HCT116 (cell line): ENCODE measurements around the gene NEB. TPM values are rescaled to one million over a fixed set of nuclear protein-coding genes. Genes with fewer than 3 reads are reported as not detected.

ENCODE experiments used
- ATAC-seq: fragments of 200-7000 bp; cut with Tn5 transposase; 2 replicates; pipeline ENCODE4 v1.9.1; 2020; ENCODE audit warnings: mild to moderate bottlenecking, moderate library complexity
- BruUV-seq: library from RNA; stranded (reverse); fragments of 400-500 nt; replicated peaks from 2 replicates; lab custom pipeline; 2021; lab: Mats Ljungman, UMichigan
- CTCF ChIA-PET: fragments of 300-600 bp; sonication (Branson Sonifier 250); formaldehyde crosslinking; loops from one replicate; lab custom pipeline; 2021; ENCODE audit warnings: antibody characterized with exemption; lab: Charles Lee
- POLR2A ChIA-PET: fragments of 300-600, 350-600 bp; sonication (Branson Sonifier 250); formaldehyde crosslinking; loops from one replicate; lab custom pipeline; 2021; ENCODE audit warnings: antibody characterized with exemption; lab: Charles Lee
- RAD21 ChIA-PET, 2 experiments: fragments of 300-600 bp; sonication (Branson Sonifier 250); formaldehyde crosslinking; loops; one replicate each; lab custom pipeline; 2023; ENCODE audit warnings: low total read pairs in 2 of 2; ENCODE audit not compliant: uncharacterized antibody in 2 of 2, unreplicated experiment in 2 of 2, low non-redundant PET in 1 of 2; lab: Charles Lee
- DNase-seq: peaks from one replicate; pipeline ENCODE4 v3.0.0-alpha.2; 2010; ENCODE audit warnings: low read depth, low spot score
- H2AFZ ChIP-seq: fragments of 200-600 bp; shearing (Covaris generic), sonication (generic); 2 replicates; pipeline ENCODE4 v1.6.1; 2017; ENCODE audit warnings: low read depth, mixed run types, mixed read lengths, antibody characterized with exemption, low read length; ENCODE audit not compliant: poor library complexity, severe bottlenecking
- H3K27ac ChIP-seq: 2 replicates; pipeline ENCODE4 v1.5.1; 2012; ENCODE audit warnings: low read depth, low read length
- H3K27me3 ChIP-seq: fragments of 200-600 bp; sonication (generic); 2 replicates; pipeline ENCODE4 v1.6.1; 2016; ENCODE audit warnings: mixed run types, low read length, mixed read lengths; ENCODE audit not compliant: insufficient read depth
- H3K36me3 ChIP-seq, 2 experiments: fragments of 200-500 bp in 1 of 2; fragments of 200-600 bp in 1 of 2; sonication (Bioruptor generic) in 1 of 2; sonication (generic) in 1 of 2; 2 replicates each; pipeline versions ENCODE4 v1.5.1 to v1.6.1; 2014 to 2016; ENCODE audit warnings: low read length in 2 of 2, inconsistent platforms in 1 of 2, mixed read lengths in 1 of 2, mixed run types in 1 of 2; ENCODE audit not compliant: insufficient read depth in 2 of 2, control insufficient read depth in 1 of 2
- H3K4me1 ChIP-seq, 2 experiments: fragments of 200-600 bp in 1 of 2; sonication (generic) in 1 of 2; 2 replicates each; pipeline versions ENCODE4 v1.5.1 to v1.6.1; 2012 to 2017; ENCODE audit warnings: low read length in 2 of 2, inconsistent platforms in 1 of 2, mild to moderate bottlenecking in 1 of 2, mixed read lengths in 1 of 2, mixed run types in 1 of 2, moderate library complexity in 1 of 2; ENCODE audit not compliant: insufficient read depth in 2 of 2, control insufficient read depth in 1 of 2
- H3K4me2 ChIP-seq: fragments of 200-600 bp; sonication (generic); 2 replicates; pipeline ENCODE4 v1.6.1; 2017; ENCODE audit warnings: mixed run types, low read length, mixed read lengths
- H3K4me3 ChIP-seq, 2 experiments: fragments of 200-600 bp in 1 of 2; sonication (generic) in 1 of 2; replicated peaks in 1 of 2; 2 replicates each; pipeline ENCODE4 v1.5.1; 2011 to 2016; ENCODE audit warnings: low read length in 2 of 2, control low read depth in 1 of 2, low read depth in 1 of 2, mild to moderate bottlenecking in 1 of 2, mixed read lengths in 1 of 2, mixed run types in 1 of 2
- H3K79me2 ChIP-seq: fragments of 200-600 bp; sonication (generic); 2 replicates; pipeline ENCODE4 v1.6.1; 2017; ENCODE audit warnings: mild to moderate bottlenecking, mixed run types, low read length, moderate library complexity, mixed read lengths; ENCODE audit not compliant: insufficient read depth
- H3K9ac ChIP-seq: fragments of 200-600 bp; sonication (generic); 2 replicates; pipeline ENCODE4 v1.6.1; 2016; ENCODE audit warnings: low read length, mixed read lengths
- H3K9me2 ChIP-seq: fragments of 200-600 bp; sonication (generic), shearing (Covaris generic); 2 replicates; pipeline ENCODE4 v1.6.1; 2017; ENCODE audit warnings: mixed run types, mild to moderate bottlenecking, moderate library complexity; ENCODE audit not compliant: insufficient read depth
- H3K9me3 ChIP-seq, 2 experiments: fragments of 200-500 bp in 1 of 2; fragments of 200-600 bp in 1 of 2; sonication (Bioruptor generic) in 1 of 2; sonication (generic) in 1 of 2; 2 replicates each; pipeline ENCODE4 v1.6.1; 2014 to 2017; ENCODE audit warnings: low read length in 2 of 2, mixed read lengths in 2 of 2, inconsistent platforms in 1 of 2, low read depth in 1 of 2, mild to moderate bottlenecking in 1 of 2, mixed run types in 1 of 2, moderate library complexity in 1 of 2; ENCODE audit not compliant: control insufficient read depth in 1 of 2, insufficient read depth in 1 of 2
- H4K20me1 ChIP-seq: fragments of 200-600 bp; sonication (generic), shearing (Covaris generic); 2 replicates; pipeline ENCODE4 v1.6.1; 2017; ENCODE audit warnings: mixed run types, mild to moderate bottlenecking, moderate library complexity; ENCODE audit not compliant: insufficient read depth
- ATF3 ChIP-seq: IDR thresholded peaks from 2 replicates; pipeline ENCODE4 v1.6.1; 2012
- CBX3 ChIP-seq: IDR thresholded peaks from 2 replicates; pipeline ENCODE4 v1.6.1; 2012; ENCODE audit warnings: low read depth
- CEBPB ChIP-seq: IDR thresholded peaks from 2 replicates; pipeline ENCODE4 v1.6.1; 2012; ENCODE audit warnings: low read depth
- EGR1 ChIP-seq: IDR thresholded peaks from 2 replicates; pipeline ENCODE4 v1.6.1; 2012; ENCODE audit warnings: low read depth
- ELF1 ChIP-seq: IDR thresholded peaks from 2 replicates; pipeline ENCODE4 v1.6.1; 2012; ENCODE audit warnings: low read depth, borderline replicate concordance
- EZH2 ChIP-seq: fragments of 200-600 bp; sonication (generic); IDR thresholded peaks from 2 replicates; pipeline ENCODE4 v1.6.1; 2017; ENCODE audit warnings: antibody characterized with exemption, mixed run types
- EZH2phosphoT487 ChIP-seq: fragments of 200-600 bp; IDR thresholded peaks from 2 replicates; pipeline ENCODE4 v1.6.1; 2018; ENCODE audit warnings: antibody characterized with exemption, borderline replicate concordance
- FOSL1 ChIP-seq: IDR thresholded peaks from 2 replicates; pipeline ENCODE4 v1.6.1; 2012; ENCODE audit warnings: low read depth
- JUND ChIP-seq: IDR thresholded peaks from 2 replicates; pipeline ENCODE4 v1.6.1; 2012
- MAX ChIP-seq: IDR thresholded peaks from 2 replicates; pipeline ENCODE4 v1.6.1; 2012
- RAD21 ChIP-seq: IDR thresholded peaks from 2 replicates; pipeline ENCODE4 v1.6.1; 2012; ENCODE audit warnings: low read depth, mild to moderate bottlenecking
- SIN3A ChIP-seq: IDR thresholded peaks from 2 replicates; pipeline ENCODE4 v1.6.1; 2012; ENCODE audit warnings: low read depth
- SP1 ChIP-seq: IDR thresholded peaks from 2 replicates; pipeline ENCODE4 v1.6.1; 2012; ENCODE audit warnings: low read depth
- SRF ChIP-seq: IDR thresholded peaks from 2 replicates; pipeline ENCODE4 v1.6.1; 2012; ENCODE audit warnings: low read depth
- TCF7L2 ChIP-seq: IDR thresholded peaks from 2 replicates; pipeline ENCODE4 v1.7.0; 2011; ENCODE audit warnings: borderline replicate concordance, inconsistent platforms; ENCODE audit not compliant: insufficient read depth, insufficient read length; ENCODE audit errors: extremely low read depth
- ZFX ChIP-seq: fragments of 450-650 bp; IDR thresholded peaks from 2 replicates; pipeline ENCODE4 v1.6.1; 2017
- ZNF274 ChIP-seq: fragments of 200-500 bp; sonication (Bioruptor generic); IDR thresholded peaks from 2 replicates; pipeline ENCODE4 v1.6.1; 2014; ENCODE audit warnings: mild to moderate bottlenecking, low read depth, low read length, inconsistent platforms
- intact Hi-C: fragments of 100-400 bp; cut with micrococcal nuclease; formaldehyde crosslinking; loops from 2 replicates; pipeline ENCODE4 v1.10.0; 2022
- total RNA-seq: library from RNA; stranded (reverse); gene quantifications from one replicate; pipeline ENCODE4 v1.2.1, GENCODE V29; 2021; ENCODE audit not compliant: unreplicated experiment

The NEB gene
- total RNA-seq, 1 experiment from 2014 or later, result 0.34 TPM

GRCh38 chr2:151775057-151775740 lies 40.9 kb upstream of the NEB start:
- intact Hi-C loops, result loop anchor here (10.0 kb wide), 1 partner anchor 250 kb away; no protein-coding TSS in a partner anchor
- ChIA-PET CTCF (no interaction called here), RAD21 (no interaction called here), POLR2A (no interaction called here)
- TF ChIP-seq CBX3 (no peak), FOSL1 (no peak), EGR1 (no peak), ZNF274 (no peak), ATF3 (no peak), SP1 (no peak), SIN3A (no peak), CEBPB (no peak), MAX (no peak), ZFX (no peak)
- H3K9me3 ChIP-seq, result no peaks in the 10 kb centered on the region
- no peaks in the 10 kb centered on the region for H3K27me3 ChIP-seq
- no peaks in the 10 kb centered on the region for H3K36me3 ChIP-seq
- ATAC-seq, result peak; percentile 39
- no peak overlapping the region for H3K27ac ChIP-seq
- no peak overlapping the region for H3K9ac ChIP-seq
- peak overlapping the region; percentile 65 for H3K4me2 ChIP-seq
- no peaks in the 10 kb centered on the region for H3K79me2 ChIP-seq
- no peak overlapping the region for H3K4me3 ChIP-seq
- H3K9me2 ChIP-seq, result no peaks in the 10 kb centered on the region
- no peaks in the 10 kb centered on the region for H4K20me1 ChIP-seq
- no peak overlapping the region for H2AFZ ChIP-seq
- H3K4me1 ChIP-seq, result peaks cover 13 to 15% of the 10 kb centered on the region in 2 experiments
- DNase-seq, result no peak
- no TSS peak for BruUV-seq

GRCh38 chr2:151774506-151774905 lies 40.2 kb upstream of the NEB start:
- Histone ChIP-seq H3K9ac (peak overlapping the region; percentile 18; the same call in 1 of the 2 replicates), H3K36me3 (no peaks in the 10 kb centered on the region), H3K4me2 (peak overlapping the region; percentile 65), H3K9me3 (no peaks in the 10 kb centered on the region), H3K79me2 (no peaks in the 10 kb centered on the region), H2AFZ (no peak overlapping the region), H3K27me3 (no peaks in the 10 kb centered on the region), H3K4me1 (peaks cover 13 to 15% of the 10 kb centered on the region in 2 experiments), H3K9me2 (no peaks in the 10 kb centered on the region), H4K20me1 (no peaks in the 10 kb centered on the region), H3K4me3 (peak overlapping the region in 1 of 2 experiments; percentile 12; a peak in 1 of 4 replicates), H3K27ac (no peak overlapping the region)
- ChIA-PET RAD21 (no interaction called here), POLR2A (no interaction called here), CTCF (no interaction called here)
- TF ChIP-seq SRF (peak; percentile 47; the same call in 1 of the 2 replicates), RAD21 (0 out of 2 replicates have a peak, but pooled peaks have one; percentile 6), ZNF274 (no peak), JUND (peak; percentile 77), ELF1 (no peak), EZH2 (no peak), EZH2phosphoT487 (no peak), EGR1 (0 out of 2 replicates have a peak, but pooled peaks have one; percentile 20), CEBPB (peak; percentile 35; the same call in 1 of the 2 replicates), TCF7L2 (peak; percentile 53), FOSL1 (peak; percentile 84), MAX (peak; percentile 20; the same call in 1 of the 2 replicates), CBX3 (0 out of 2 replicates have a peak, but pooled peaks have one; percentile 32), SP1 (peak; percentile 68), ATF3 (peak; percentile 27; the same call in 1 of the 2 replicates), SIN3A (peak; percentile 46; the same call in 1 of the 2 replicates)
- ATAC-seq, result peak; percentile 30
- intact Hi-C loops, result loop anchor here (10.0 kb wide), 1 partner anchor 250 kb away; no protein-coding TSS in a partner anchor
- no TSS peak for BruUV-seq
- DNase-seq, result peak; percentile 13
